Activated effector memory CD4-positive, alpha-beta T cell treated with anti-CD3 and anti-CD28 coated beads, Interleukin-2, amount 50 U/mL, for 16 hours (primary cell): ENCODE data around the gene ATXN1.
"Not testable (repeated sequence)": the region's sequence is repeated elsewhere in the genome, so short reads cannot be mapped to it uniquely, and the experiment has no call there.

Experiments
- DNase-seq: peaks from one replicate; pipeline ENCODE4 v3.0.0-alpha.2; 2020

ATXN1 gene

GRCh38 chr6:16718356-16718755 lies 42.9 kb downstream of the ATXN1 start:
- DNase-seq: no peak

DNA sequence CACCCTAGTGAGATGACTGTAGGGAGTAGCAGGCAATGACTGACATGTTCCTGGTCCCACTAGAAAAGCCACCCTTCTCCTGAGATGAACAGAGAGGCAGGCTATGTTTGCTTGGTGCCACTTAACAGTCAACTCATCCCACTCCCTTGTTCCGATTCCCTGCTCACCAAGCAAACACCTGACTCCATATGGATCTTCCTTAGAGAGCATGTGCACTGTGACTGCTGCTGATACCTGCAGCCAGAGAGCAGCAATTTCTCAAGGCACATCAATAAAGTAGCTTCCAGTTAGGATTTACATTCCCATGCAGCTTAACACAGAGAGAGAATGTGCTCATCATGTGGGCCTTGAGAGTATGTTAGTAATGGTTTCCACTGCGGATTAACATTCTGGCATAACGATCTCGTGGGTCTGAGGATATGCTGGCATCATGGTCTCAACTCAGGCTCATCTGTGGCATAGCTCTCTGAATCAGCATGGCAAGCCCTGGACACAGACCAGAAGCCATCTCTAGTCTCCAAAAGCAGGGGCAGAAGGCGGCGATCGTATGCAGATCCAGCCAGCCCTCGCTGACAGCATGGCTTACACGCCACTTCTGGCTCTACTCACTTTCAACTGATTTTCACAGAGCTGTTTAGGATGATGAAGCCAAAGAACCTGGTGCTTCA lies 43.9 kb downstream of the ATXN1 start:
- no peak for DNase-seq

GRCh38 chr6:16716321-16716858 lies 44.9 kb downstream of the ATXN1 start:
- DNase-seq: no peak

GRCh38 chr6:16713597-16713996 lies 47.7 kb downstream of the ATXN1 start:
- DNase-seq: no peak

DNA sequence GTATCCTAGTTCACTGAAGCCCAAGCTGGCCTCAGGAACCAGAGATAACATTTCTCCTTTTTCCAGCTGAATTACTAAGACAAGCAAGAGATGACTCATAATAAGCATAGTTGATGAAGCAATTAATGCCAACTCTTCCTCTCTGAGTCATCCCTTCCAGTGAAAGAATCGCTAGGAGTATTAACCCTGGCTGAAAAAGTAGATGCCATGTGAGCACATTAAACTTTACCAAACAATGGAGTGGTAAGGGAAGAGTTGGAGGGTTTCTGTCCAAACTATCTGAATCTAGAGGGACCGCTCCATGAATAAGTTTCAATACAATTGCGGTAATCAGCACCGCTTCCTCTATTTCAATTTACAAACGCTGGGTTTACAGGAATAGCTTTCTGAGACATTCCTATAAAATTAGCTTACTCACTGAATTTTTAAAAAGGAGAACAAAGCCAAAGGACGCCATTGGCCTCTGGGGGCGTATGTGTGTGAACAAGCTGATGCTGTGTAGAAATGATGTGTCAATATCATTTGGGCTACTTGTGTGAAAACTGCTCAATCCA lies 48.3 kb downstream of the ATXN1 start:
- peak; percentile 76 for DNase-seq

- peak; percentile 78 for DNase-seq
Observed at GRCh38 chr6:16712255-16712930, 48.9 kb downstream of the ATXN1 start.

- DNase-seq: peak; percentile 87
Observed at GRCh38 chr6:16711546-16712254, 49.6 kb downstream of the ATXN1 start.

DNA sequence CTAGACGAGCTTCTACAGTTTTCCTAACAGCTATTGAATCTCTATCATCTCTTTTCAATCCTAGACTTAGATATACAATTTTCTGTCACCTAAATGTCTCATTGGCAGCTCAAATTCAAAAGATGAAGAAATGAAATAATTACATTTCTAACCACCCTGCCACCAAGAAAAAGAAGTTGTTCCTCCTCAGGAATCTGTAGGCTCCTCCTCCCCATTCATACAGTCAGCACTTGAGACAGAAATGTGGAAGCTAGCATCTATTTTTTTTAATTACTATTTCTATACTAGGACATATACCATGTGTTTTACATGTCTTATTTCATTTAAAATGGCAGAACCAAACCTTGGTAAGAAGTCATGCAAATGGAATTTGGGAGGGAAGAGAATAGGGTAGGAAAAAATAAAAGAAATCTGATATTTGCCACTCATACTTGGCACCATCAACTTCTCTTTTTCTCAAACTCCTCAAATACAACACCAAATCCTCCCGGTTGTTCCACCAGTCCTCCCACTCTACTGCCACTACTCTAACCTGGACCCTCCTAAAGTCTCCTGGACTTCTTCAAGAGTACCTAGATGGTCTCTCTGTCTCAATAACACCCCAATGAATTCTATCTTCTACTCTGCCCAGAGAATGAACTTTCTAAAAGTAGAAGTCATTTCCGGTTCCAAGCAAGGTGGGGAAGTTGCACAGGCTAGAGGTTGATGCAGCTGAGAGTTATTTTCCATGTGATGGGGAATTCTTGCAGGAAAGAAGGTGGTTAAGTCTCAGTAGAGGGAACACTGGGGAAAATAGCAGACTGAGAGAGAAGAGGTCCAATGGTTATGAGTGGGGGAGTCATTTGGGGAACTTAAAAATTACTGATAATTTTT lies 54.1 kb downstream of the ATXN1 start:
- no peak for DNase-seq

- DNase-seq: not testable (repeated sequence)
Observed at GRCh38 chr6:16706491-16706890, 54.8 kb downstream of the ATXN1 start.

- no peak for DNase-seq
Observed at GRCh38 chr6:16706029-16706428, 55.2 kb downstream of the ATXN1 start.

DNA sequence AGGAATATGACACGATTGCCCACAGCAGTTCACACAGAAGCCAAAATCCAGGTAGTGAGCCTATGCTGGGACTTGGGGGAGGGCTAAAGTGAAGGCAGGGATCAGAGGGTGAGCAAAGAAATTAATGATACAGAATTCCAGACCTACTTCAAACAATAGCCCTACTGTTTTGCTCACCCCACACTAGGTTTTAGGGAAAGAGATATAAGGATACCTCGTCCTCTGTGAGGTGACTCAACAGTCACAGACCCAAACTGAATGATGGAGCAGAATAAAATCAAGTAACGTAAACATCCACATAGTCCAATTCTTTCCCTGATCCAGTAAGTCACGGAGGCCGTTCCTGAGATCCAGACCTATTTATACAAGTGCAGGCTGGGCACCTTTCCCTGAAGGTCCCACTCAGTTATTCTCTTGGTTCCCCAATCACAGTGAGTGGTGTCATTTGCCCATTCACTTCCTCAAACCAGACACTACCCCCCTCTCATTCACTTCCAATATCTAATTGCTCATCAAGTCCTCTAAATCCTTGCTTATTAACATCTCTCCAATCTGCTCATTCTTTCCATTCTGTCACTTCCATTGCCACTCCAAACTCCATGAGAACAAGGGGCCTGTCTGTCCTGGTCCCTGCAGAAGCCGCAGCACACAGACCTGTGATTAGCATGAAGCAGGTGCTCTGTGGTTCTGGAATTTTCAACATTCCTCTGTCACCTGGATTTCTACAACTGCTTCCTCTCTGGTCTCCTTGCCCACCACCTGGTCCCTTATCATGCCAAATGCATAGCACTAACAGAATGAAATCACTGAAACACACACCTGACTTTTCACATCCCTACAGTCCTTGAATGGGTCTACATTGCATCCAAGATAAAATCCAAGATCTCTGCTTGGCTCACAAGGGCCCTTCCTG lies 55.9 kb downstream of the ATXN1 start:
- DNase-seq: no peak

GRCh38 chr6:16704401-16705045 lies 56.7 kb downstream of the ATXN1 start:
- peak; percentile 84 for DNase-seq

DNA sequence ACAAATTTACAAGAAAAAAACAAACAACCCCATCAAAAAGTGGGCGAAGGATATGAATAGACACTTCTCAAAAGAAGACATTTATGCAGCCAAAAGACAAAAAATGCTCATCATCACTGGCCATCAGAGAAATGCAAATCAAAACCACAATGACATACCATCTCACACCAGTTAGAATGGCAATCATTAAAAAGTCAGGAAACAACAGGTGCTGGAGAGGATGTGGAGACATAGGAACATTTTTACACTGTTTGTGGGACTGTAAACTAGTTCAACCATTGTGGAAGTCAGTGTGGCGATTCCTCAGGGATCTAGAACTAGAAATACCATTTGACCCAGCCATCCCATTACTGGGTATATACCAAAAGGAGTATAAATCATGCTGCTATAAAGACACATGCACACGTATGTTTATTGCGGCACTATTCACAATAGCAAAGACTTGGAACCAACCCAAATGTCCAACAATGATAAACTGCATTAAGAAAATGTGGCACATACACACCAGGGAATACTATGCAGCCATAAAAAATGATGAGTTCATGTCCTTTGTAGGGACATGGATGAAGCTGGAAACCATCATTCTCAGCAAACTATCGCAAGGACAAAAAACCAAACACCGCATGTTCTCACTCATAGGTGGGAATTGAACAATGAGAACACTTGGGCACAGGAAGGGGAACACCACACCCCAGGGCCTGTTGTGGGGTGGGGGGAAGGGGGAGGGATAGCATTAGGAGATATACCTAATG lies 58.5 kb downstream of the ATXN1 start:
- DNase-seq: not testable (repeated sequence)

- no peak for DNase-seq
Observed at GRCh38 chr6:16700916-16701234, 60.4 kb downstream of the ATXN1 start.

- peak; percentile 80 for DNase-seq
Observed at GRCh38 chr6:16700202-16700915, 60.9 kb downstream of the ATXN1 start.

DNA sequence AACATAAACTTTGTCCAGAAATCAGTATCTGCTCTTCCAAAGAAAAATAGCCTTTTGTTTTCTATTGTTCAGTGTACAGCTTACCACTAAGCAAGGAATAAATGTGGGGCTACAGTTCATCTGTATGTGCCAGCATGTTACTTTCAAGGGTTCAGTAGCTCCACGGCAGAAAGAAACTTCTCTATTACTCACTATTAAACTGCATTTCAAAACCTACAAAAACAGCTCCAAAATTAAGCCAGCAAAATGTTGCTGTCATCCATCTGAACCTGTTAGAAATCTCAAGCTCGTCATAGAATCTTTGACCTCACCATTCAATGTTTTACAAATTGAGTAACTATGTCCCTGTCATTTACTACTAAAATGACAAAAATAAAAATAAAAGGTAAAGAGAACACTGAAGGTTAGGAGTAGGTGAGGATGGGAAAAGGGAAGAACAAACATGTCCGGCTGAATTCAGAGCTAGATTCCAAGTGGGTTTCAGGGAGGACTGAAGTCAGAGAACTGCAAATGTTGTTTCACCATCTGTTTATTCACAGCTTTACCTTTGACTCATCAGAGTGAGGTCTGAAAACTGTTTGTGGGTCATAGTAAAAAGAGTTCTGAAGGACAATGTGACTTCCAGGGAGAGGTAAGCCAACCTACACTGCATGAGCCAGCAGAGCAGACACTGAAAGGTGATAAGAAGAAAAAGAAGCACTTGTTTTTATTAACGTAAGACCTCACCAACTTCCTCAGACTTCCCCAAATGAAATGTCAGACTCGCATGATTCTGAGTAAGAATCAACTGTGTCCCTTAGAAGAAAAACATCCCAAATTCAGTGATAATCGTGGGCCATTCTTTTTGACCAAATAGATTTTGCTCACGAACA lies 62.0 kb downstream of the ATXN1 start:
- DNase-seq: peak; percentile 75

GRCh38 chr6:16698162-16698533 lies 63.1 kb downstream of the ATXN1 start:
- no peak for DNase-seq

GRCh38 chr6:16697437-16698161 lies 63.7 kb downstream of the ATXN1 start:
- no peak for DNase-seq
